Stimulated activated CD8-positive, alpha-beta memory T cell treated with anti-CD3 and anti-CD28 coated beads, Interleukin-15, amount 100 ng/mL, for 1 hour (primary cell): ENCODE data around the gene GMDS.

ENCODE experiments used
- DNase-seq: peaks from one replicate; pipeline ENCODE4 v3.0.0-alpha.2; 2020; ENCODE audit warnings: low read depth

Gene GMDS

GRCh38 chr6:1738558-1739081 is 506.8 kb downstream of the GMDS start:
- DNase-seq, result no peak

DNA sequence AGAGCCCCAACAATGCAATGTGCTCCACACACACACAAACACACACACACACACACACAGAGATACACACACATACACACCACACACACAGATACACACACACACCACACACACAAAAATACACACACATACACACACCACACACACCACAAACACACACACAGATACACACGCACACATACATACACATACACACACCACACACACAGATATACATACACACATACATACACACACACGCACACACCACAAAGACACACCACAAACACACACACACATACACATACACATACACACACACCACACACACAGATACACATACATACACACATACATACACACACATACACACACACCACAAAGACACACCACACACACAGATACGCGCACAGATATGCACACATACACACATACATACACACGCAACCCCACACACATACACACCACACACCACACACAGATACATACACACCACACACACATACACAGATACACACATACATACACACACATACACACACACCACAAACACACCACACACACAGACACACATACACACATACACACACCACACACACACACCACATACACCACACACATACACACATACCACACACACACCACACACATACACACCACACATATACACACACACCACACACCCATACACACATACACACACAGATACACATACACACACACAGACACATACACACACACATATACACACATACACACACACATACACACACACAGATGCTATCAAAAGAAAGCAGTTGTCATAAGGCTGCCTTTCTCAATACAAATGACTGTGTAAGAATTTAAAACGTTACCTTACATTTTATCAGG is 507.7 kb downstream of the GMDS start:
- no peak for DNase-seq

DNA sequence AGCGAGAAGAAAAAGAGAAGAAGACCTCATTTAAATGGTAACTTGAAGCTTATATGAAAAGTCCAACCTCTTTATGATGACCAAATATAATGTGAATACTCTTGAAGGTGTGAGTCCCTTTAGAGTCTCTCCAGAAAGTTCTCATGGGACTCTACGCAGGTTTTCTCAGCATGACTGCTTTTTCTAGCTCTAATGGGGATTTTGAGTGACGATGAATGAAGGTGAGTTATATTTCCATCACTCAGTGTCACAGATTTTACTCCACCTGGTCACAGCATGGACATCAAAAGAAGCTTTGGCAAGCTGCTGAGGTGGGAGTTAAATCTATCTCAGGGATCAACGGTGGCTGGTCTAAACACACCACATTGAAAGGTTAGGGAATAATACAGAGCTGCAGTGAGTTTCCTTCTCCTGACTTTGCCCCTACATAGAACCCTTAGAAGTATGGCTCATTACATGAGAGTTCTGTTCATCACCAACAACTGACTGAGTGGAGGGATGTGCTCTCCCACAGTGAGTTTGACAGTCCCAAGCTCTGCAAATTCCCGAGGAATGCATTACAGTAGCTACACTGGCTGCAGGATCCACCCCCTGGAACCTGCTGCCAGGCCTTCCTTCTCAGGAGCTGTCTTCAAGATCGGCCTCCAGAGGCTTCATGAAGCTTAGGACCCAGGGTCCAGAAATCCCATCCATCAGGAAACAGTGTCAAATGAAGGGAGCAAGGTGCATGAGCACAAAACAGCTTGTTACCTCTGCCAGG is 508.9 kb downstream of the GMDS start:
- no peak for DNase-seq

GRCh38 chr6:1735239-1735803 is 510.1 kb downstream of the GMDS start:
- no peak for DNase-seq

DNA sequence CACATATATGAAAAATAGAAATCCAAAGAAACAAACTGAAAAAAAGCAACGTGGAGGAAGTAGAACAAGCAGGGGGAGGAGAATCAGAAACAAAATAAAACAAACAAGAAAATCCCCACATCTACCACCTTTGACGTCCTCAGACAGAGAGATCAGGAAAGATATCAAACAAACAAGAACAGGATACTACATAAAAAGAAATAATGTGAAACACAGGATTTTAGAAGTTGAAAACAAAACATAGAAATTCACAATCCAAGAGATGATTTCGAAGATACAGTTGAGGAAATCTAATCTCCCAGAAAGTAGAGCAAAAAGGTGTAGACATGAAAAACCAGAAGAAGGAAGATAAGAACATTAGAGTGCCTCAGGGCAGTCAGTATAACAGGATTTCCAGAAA is 514.5 kb downstream of the GMDS start:
- no peak for DNase-seq

DNA sequence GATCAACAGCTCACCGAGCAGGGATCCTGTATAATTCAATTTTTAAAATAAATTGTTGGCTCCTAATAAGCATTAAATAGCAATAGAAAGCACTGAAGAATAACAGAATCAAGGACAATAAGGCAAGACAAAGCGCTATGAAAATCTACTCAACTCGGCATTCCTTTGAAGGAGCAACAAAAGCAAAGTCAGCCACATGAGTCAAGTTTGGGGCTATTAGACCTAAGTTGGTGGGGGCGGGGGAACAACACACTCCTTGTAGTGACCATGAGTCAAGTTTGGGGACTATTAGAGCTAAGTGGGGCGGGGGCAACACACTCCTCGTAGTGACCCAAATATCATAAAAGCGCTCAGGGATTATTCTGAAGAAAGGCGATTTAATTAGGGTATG is 515.7 kb downstream of the GMDS start:
- DNase-seq, result no peak

DNA sequence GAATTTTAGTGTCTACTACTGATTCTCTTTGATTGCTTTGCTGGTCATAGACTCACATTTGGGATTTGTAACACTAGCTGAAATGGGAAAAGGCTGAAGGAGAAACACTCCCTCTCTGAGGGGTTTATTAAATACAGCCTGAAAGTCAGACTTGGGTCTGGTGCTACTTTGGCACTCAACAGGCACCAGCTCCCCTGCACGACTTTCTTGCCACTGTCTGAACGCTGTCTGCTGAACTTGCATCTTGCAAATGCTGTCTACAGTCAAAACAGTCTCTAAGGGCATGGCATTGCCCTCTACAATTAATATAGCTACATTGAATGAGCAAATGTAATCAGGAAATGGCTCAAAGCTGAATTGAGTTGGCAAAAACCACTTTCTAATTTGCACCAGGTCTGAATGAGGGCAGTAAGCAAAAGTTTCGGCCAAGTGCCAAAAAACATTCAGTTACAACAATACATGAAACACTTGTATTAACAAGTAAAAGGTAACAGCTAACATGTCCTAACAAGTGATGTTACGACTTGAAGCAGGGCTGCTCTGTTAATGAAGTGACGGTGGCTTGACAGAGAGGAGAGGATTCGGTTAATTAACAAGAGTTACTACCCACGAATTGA is 516.2 kb downstream of the GMDS start:
- DNase-seq, result no peak

- DNase-seq, result no peak
These were observed 519.0 kb downstream of the GMDS start for GRCh38 chr6:1726341-1726768.

GRCh38 chr6:1724616-1725015 is 520.8 kb downstream of the GMDS start:
- DNase-seq, result no peak

DNA sequence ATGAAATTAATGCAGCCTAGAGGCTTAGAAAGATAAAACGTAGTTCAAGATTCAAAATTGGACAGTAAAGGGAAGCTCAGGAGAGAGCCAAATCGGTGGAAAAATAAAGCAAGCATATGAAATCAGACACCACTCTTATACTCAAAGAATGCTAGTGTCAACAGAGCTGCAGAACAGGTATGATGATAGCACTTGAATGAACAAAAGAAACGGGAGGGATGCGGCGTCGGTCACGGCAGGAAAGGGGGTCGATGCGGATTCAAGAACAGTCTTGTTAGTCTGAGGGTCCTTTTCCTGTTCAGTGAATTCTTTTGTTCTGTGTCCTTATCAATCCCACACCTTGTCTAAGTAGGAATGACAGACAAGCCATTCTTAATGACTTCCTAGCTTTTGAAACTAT is 521.3 kb downstream of the GMDS start:
- no peak for DNase-seq

- DNase-seq, result no peak
These were observed 522.6 kb downstream of the GMDS start for GRCh38 chr6:1722801-1723200.

DNA sequence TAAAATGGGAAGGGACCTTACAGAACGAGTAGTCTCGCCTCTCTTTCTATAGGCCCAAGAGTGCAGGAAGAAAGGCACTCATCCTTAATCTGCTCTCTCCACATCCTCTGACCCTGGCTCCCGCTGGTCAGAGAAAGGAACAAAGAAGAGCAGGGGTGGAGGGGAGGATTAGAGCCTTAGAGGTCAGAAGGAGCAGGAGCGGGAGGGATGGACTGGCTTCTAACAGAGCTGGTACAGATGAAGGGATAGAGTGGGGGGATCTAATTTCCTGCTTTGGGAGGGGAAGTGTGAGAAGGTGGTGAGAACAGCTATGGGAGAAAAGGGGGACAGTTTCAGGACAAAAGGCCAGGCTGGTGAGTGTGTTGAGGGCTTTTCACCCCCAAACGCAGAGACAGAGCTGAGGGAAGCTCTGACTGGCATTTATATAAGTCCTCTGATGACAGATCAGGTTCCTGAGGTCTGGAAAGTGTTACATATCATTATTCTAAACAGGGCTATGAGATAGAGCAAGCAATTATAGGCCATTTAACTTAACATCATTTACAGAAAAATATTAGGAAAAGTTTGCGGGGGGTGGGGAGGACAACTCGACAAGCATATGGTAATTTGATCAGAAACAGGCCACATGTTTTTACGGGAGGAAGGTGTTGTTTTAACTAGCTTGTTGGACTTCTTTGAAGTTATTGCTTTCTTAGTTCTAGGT is 524.6 kb downstream of the GMDS start:
- DNase-seq, result no peak

DNA sequence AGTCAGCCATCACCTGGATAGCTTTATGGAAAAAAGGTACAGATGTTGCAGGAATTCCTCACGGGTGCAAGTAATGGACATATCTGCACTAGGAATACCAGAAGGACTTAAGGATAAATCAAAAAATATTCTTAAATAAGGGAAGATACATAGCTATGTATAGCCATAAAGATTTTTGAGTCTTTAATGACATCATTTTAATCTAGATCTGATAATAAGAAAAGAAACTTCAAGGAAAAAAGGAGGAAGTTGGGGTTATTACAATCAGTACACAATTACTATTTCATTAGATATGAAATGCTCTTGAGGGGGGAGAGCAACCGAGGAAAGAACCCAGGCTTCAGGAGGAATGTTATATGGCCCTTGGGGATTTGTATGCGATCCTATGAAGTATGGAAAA is 525.5 kb downstream of the GMDS start:
- no peak for DNase-seq

GRCh38 chr6:1716868-1717267 is 528.5 kb downstream of the GMDS start:
- no peak for DNase-seq

DNA sequence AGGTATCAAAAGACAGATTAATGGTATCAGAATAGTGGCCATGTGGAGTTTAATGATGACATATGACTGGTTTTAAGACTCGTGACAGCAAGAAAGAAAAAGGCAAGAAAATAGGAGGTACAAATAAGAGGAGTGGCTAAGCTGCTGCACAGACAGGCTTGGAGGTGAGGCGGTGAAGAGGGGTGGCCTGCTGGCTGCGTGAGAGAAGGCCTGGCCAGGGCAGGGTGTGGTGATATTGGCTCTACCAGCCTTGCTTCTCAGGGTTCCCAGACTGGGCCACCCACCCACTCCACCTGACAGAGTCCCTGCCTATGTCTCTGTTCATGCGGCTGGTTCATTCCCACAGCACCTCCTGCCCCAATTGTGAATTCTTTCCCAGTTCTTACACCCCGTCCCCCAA is 529.0 kb downstream of the GMDS start:
- DNase-seq, result no peak

DNA sequence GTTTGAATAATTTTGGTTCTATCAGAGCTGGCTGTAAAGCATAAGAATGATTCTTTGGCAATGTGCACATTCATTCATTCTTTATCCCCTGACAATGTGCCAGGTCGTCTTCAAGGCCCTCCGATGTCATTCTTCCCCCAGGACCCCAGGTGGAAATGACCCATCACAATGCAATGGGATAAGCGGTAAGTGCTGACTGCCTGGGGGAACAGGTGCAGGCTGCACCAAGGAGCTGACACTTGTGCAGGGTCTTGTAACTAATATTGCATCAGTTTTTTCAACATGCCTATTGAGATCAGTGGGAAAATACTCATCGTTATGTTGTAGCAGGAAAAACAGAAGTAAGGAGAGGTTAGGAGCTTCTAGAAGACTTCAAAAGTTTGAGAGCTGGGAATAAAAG is 530.1 kb downstream of the GMDS start:
- no peak for DNase-seq

DNA sequence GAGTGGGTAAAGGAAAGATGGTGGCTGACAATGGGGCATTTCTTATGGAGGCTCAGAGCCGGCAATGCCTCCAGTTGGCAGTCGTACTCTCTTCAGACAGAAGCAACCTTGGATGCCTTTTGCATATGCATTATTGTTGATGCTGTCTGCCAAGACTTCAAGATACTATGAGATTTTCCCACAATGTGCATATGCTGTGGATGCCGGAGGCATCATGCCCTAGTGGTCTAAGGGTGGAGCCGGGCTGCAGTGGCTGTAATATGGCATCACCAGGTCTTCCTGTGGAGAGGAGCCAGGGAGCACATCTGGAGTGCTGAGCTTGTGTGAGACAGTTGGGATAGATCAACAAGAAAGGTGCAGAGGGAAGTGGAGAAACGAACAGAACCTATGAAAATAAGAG is 530.8 kb downstream of the GMDS start:
- DNase-seq, result no peak

DNA sequence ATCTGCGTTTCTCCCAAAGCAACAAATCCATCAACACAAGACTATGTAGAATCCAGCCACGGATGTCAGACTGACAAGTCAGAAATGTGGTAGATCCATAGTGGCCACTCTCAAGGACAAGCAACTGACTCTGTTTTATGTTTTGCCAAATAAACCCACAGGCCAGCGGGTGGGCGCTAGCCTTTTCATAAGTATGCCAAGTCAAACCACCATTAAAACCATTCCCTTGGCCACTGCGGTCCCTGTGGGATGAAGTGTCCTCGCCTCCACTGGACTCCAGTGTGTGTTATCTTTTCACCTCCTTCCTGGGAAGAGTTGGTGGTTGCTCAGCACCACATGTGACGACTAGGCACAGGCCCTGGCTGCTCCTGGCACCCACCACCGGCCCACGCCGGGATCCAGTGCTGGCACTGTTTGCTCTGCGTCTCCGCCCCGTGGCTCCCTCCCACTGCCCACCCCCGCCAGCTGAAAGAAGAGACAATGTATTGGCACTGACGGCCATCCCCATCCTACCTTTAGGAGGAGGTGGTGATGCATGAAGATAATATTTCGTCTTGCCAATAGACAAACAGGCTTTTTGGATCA is 532.3 kb downstream of the GMDS start:
- no peak for DNase-seq

- DNase-seq, result no peak
These were observed 533.0 kb downstream of the GMDS start for GRCh38 chr6:1712451-1712850.

- no peak for DNase-seq
These were observed 534.3 kb downstream of the GMDS start for GRCh38 chr6:1711136-1711535.

GRCh38 chr6:1709234-1709641 is 536.2 kb downstream of the GMDS start:
- DNase-seq, result no peak
